ENCODE measurements around the gene COL11A2. TPM values are rescaled to one million over a fixed set of nuclear protein-coding genes. Genes with fewer than 3 reads are reported as not detected.

Gene COL11A2
- polyA plus RNA-seq, 3 donors, result 0.57 TPM; not detected in 2

DNA sequence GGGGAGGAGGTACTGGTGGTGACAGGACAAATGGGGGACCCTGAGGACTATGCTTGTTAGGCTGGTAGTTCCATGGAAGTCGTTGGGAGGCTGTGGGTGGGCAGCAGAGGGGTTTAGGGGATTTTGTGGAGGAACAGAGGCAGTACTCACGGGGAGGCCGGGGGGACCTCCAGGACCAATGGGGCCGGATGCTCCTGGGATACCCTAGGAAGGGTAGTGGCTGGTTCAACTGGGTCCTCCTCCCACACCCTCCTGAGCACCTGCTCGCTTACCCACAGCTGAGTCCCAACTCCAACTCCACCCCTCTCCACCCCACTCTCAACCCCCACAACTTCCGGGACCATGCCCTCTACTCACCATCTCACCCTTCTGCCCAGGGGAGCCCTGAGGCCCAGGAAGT, 25.9 kb downstream of the COL11A2 start:
- no peaks in the 10 kb centered on the region for H3K27me3 ChIP-seq (ENCODE audit: control insufficient read depth in 2 of 2, insufficient read depth in 2 of 2, low read length in 2 of 2)
- H3K79me2 ChIP-seq (ENCODE audit: insufficient read depth, low read length), result no peaks in the 10 kb centered on the region
- intact Hi-C loops (cut with micrococcal nuclease), result loop anchor here in 1 of 2 donors (10.0 kb wide), 1 partner anchor 78 kb away; no protein-coding TSS in a partner anchor
- no peak overlapping the region for H3K4me2 ChIP-seq (replicated peaks; ENCODE audit: extremely low read depth, low read length, poor library complexity, severe bottlenecking)
- no peak overlapping the region for H3K9ac ChIP-seq (ENCODE audit: insufficient read depth, low read length, poor library complexity, severe bottlenecking)
- peaks cover 12% of the 10 kb centered on the region for H3K4me1 Mint-ChIP-seq
- no peak overlapping the region for H3K27ac Mint-ChIP-seq
- H3K9me3 ChIP-seq (replicated peaks in 1 of 2; ENCODE audit: control insufficient read depth in 1 of 2, insufficient read depth in 1 of 2, low read length in 2 of 2), result no peaks in the 10 kb centered on the region
- no peaks in the 10 kb centered on the region for H3K36me3 Mint-ChIP-seq
- no peaks in the 10 kb centered on the region for H4K20me1 ChIP-seq (ENCODE audit: insufficient read depth, low read length)
- H3K36me3 ChIP-seq (replicated peaks in 1 of 2; ENCODE audit: control insufficient read depth in 1 of 2, insufficient read depth in 2 of 2, low read length in 2 of 2), result no peaks in the 10 kb centered on the region
- no peak overlapping the region for H3K4me3 ChIP-seq (replicated peaks in 1 of 3; ENCODE audit: low read depth in 2 of 3, low read length in 3 of 3)
- 74% methylated on average over 3 of the region's 6 CpGs for WGBS (ENCODE audit: insufficient coverage)
- H3K4me3 Mint-ChIP-seq, result no peak overlapping the region
- no peak for DNase-seq
- H3K27me3 Mint-ChIP-seq (ENCODE audit: low read depth in 3 of 3), result peaks cover 12 to 20% (median 13%) of the 10 kb centered on the region in 3 donors
- no peak for TF ChIP-seq CTCF (IDR thresholded peaks at IDR 0.05)
- H3K4me1 ChIP-seq (ENCODE audit: control insufficient read depth in 1 of 2, insufficient read depth in 2 of 2, low read length in 2 of 2), result peaks cover 7 to 12% of the 10 kb centered on the region in 2 donors
- no peak overlapping the region for H3K27ac ChIP-seq (ENCODE audit: low read depth in 1 of 2, low read length in 2 of 2)
- no peak overlapping the region for H2AFZ ChIP-seq (ENCODE audit: insufficient read depth, low read depth, low read length, poor library complexity, severe bottlenecking)
- no peaks in the 10 kb centered on the region for H3K9me3 Mint-ChIP-seq

DNA sequence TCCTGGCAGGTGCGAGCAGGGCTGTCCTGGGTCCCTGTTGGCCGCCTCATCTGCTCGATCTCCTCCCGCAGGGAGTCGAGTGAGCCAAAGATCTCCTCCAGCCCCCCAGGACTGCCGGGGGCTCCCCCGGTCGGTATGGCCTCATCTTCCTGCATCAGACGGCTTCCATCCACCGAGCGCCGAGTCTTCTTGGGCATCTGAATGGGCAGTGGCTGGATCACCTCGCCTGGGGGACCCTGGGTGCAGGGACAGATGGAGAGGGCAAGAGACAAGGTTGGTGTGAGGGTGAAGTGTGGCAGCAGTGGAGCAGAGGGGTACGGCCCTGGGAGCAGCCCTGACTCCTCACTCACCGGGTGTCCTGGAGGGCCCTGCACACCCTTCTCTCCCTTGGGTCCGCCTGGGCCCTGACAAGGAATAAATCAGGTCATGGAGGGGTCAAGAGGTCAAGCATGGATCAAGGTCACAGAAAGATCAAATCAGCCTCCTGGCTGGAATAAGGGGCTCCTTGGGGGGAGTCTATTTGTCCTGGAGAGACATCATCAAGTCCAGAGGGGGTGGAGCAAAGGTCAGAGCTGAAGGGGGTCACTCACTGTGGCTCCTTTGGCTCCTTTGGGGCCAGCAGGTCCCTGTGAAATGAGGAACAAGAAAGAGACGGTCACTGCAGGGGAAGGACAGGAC, 26.5 kb downstream of the COL11A2 start:
- H3K4me3 ChIP-seq (replicated peaks in 1 of 3; ENCODE audit: low read depth in 2 of 3, low read length in 3 of 3), result no peak overlapping the region
- H3K4me3 Mint-ChIP-seq, result no peak overlapping the region
- no peak for DNase-seq
- H3K9ac ChIP-seq (ENCODE audit: insufficient read depth, low read length, poor library complexity, severe bottlenecking), result no peak overlapping the region
- intact Hi-C loops (cut with micrococcal nuclease), result loop anchor here in 1 of 2 donors (10.0 kb wide), 1 partner anchor 79 kb away; no protein-coding TSS in a partner anchor
- no peaks in the 10 kb centered on the region for H4K20me1 ChIP-seq (ENCODE audit: insufficient read depth, low read length)
- H3K9me3 ChIP-seq (replicated peaks in 1 of 2; ENCODE audit: control insufficient read depth in 1 of 2, insufficient read depth in 1 of 2, low read length in 2 of 2), result no peaks in the 10 kb centered on the region
- H3K36me3 Mint-ChIP-seq, result no peaks in the 10 kb centered on the region
- no peaks in the 10 kb centered on the region for H3K9me3 Mint-ChIP-seq
- H3K4me1 Mint-ChIP-seq, result peaks cover 18% of the 10 kb centered on the region
- 87% methylated on average over 14 of the region's 17 CpGs for WGBS (ENCODE audit: insufficient coverage)
- H3K79me2 ChIP-seq (ENCODE audit: insufficient read depth, low read length), result no peaks in the 10 kb centered on the region
- no peaks in the 10 kb centered on the region for H3K27me3 ChIP-seq (ENCODE audit: control insufficient read depth in 2 of 2, insufficient read depth in 2 of 2, low read length in 2 of 2)
- peaks cover 16 to 21% (median 16%) of the 10 kb centered on the region in 3 donors for H3K27me3 Mint-ChIP-seq (ENCODE audit: low read depth in 3 of 3)
- no peak overlapping the region for H3K27ac Mint-ChIP-seq
- no peak overlapping the region for H3K4me2 ChIP-seq (replicated peaks; ENCODE audit: extremely low read depth, low read length, poor library complexity, severe bottlenecking)
- H2AFZ ChIP-seq (ENCODE audit: insufficient read depth, low read depth, low read length, poor library complexity, severe bottlenecking), result no peak overlapping the region
- peaks cover 14 to 18% of the 10 kb centered on the region in 2 donors for H3K4me1 ChIP-seq (ENCODE audit: control insufficient read depth in 1 of 2, insufficient read depth in 2 of 2, low read length in 2 of 2)
- H3K27ac ChIP-seq (ENCODE audit: low read depth in 1 of 2, low read length in 2 of 2), result no peak overlapping the region
- H3K36me3 ChIP-seq (replicated peaks in 1 of 2; ENCODE audit: control insufficient read depth in 1 of 2, insufficient read depth in 2 of 2, low read length in 2 of 2), result no peaks in the 10 kb centered on the region
- no peak for TF ChIP-seq CTCF (IDR thresholded peaks at IDR 0.05)
